Activated T-helper 1 cell treated with anti-CD3 and anti-CD28 coated beads, Interleukin-2, amount 50 U/mL, for 16 hours (primary cell): ENCODE measurements around the gene CNTN2.

ENCODE experiments used
- DNase-seq, 2 donors: peaks; one replicate each; pipeline ENCODE4 v3.0.0-alpha.2; 2020; ENCODE audit warnings: low read depth in 1 of 2, low spot score in 1 of 2

Gene CNTN2

DNA sequence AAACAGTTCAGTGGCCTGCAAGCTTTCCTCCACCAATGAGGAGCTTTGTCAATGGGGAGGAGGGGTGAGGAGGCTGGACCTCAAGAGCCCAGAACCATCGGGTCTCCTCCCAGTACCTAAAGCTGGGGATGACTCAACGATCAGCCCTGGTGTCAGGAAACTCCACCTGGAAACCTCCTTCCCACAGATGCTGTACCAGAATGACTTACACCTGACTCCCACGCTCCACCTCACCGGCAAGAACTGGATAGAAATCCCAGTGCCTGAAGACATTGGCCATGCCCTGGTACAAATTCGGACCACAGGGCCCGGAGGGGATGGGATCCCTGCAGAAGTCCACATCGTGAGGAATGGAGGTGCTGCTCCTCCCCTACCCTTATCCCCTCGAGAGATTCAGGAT lies 29.9 kb downstream of the CNTN2 start:
- DNase-seq: no peak

DNA sequence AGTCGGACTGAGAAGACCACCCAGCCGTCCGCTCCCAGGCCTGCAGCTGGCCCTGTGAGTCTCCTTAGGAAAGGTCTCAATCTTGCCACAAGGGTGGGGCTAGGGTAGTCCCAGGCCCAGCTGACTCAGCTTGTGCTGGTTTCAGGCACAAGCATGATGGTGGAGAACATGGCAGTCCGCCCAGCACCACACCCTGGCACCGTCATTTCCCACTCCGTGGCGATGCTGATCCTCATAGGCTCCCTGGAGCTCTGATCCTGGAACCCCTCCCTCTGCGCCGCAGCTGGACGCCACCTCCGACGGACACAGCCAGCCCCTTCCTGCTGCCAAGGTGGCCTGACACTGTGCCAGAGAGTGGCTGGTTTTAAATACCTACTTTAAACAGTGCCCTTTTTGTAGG lies 30.5 kb downstream of the CNTN2 start:
- DNase-seq: no peak

DNA sequence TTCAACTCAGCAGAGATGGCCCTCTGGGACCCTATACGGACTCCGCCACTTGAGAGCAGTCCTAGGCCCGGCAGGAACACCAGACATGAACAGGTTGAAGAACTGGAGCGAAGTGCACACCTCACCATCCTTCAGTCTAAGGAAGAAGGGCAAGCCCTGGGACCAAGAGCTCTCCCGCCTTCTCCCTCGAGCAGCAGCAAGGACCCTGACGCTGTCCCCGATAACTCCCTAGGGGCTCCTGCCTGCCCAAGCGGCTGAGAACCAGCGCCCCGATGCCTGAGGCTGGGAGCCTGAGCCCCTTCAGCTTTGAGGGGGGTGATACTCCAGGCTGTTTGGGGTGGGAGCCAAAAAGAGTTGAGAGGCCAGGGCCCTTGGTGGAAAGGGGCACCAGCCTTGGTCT lies 31.1 kb downstream of the CNTN2 start:
- no peak for DNase-seq

DNA sequence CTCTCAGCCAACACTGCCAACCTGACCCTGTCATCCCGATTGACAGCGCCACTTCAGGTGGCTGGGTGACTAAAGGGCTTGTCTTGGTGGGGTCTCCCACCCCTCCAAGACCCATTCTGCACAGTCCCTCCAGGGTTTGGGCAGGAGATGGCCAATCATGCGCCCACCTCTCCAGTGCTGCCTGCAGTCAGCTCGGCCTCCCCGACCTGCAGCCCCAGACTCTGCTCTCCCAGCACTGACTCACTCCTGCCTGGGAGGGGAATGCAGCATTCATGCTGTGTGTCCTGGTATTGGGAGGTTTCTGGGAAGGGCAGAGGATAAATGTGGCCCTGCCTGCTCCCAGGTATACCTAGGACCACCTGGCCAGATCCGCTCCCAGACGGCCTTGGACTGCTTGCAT lies 31.5 kb downstream of the CNTN2 start:
- DNase-seq: no peak

DNA sequence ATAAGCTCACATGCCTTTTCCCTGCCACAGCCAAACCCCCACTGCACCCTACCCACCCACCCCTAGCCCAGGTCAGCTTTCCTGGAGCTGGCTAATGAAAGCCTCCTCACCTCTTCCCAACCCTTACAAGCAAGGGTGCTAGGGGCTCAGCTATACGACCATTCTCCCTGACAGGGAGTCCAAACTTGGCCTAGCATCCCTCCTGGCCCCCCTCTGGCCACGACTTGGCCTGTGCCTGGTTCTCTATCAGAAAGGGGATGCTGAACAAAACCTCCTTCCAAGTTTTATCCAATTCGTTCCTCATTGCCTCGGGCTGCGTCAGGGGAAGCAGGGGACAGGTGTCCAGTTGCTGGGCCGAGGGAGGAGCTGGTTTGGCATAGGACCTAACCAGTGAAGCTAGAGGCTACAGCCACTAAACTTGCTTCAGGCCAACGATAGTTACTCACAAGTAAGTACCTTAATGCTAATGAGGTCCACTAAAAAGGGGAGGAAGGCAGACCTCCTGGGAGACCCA lies 32.7 kb downstream of the CNTN2 start:
- DNase-seq: no peak

DNA sequence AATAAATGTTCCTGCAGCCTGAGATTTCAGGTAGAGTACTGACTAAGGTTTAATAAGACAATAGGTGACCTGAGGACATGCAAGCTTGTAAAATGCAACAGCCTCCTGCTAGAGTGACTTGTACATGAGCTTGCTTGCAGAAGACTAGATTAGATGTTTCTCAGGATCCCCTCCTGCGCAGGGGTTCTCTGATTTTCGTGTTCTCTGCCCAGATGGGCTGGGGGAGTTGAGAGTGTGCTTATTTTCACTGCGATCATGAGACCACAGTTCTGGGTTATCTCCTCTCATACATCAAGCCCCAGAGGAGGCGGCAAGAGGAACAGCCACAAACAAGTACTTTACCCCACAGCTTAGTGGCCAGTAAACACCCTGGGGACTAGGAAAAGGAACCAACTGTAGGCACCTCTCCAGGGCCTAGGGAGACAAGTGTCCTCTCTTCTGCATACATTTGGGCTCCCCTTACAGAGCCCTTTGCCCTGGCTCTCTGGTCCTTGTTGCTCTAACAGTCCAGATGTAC lies 33.3 kb downstream of the CNTN2 start:
- DNase-seq: no peak

DNA sequence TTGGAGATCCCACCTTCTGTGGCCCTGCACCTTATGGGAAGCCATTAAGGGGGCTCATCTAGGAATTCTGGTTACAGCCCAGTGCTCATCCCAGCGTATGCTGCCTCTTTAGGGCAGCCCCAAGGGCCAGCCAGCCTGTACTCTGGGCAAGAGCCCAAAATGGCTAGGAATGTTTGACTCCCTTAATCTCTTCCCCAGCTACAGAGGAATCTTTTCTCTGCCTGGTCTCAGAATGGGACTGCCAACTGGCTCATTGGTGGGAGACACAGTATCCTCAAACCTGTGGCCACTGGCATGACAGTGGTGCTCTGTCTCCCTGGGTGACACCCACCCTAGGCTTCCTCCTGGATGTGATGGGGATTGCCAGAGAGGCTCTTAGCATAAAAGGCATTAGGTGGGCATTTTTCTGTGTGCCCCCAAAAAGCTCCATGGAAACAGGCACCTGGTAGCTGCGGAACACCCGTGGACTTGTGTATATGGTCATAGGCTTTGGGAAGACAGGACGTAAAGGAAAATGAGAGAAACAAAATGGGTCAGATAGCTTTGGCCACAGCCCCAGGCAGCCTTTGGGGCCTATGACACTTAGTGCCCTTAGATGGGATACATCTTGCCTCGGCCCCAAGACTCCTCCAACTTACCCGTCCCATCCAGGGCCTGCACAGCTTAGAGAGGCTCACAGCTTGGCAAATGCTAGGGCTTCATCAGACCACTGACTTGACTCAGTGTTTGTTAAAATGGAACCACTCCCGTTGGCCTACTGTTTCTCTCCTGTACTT lies 34.3 kb downstream of the CNTN2 start:
- DNase-seq: no peak

DNA sequence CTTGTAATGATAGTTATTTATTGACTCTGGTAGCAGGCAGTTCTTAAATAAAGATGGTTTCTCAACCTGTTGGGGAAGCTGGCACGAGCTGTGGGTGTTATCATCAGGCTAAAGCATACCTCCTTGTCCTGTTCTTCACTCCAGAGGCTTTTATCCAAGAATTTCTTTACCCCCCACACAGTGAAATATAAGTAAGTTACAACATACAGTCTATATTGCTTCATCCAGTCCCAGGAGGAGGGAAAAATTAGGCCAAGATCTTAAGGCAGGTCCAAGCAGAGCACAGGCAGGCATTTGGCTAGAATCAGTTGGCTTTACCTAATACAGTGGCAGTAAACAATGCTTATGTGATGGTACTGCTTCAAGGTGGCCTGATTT lies 34.9 kb downstream of the CNTN2 start:
- DNase-seq: no peak

DNA sequence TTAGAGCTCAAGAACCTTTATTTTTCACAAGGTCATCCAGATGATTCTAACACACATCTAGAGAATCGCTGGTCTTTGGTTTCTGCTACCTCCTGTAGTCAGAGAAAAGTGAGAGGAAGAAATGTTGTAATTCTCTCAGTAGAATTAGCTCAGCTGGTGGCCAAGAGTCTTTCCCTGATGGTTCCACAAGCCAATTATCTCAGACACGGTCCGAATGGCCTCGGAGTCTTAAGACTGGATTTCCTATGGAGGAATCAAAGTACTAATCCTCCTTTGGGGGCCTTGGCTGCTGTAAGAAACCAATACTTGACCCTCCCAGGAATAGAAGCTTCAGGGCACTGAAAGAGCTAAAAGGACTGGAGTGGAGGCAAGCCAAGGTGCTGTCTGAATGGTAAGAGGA lies 39.4 kb downstream of the CNTN2 start:
- no peak for DNase-seq

DNA sequence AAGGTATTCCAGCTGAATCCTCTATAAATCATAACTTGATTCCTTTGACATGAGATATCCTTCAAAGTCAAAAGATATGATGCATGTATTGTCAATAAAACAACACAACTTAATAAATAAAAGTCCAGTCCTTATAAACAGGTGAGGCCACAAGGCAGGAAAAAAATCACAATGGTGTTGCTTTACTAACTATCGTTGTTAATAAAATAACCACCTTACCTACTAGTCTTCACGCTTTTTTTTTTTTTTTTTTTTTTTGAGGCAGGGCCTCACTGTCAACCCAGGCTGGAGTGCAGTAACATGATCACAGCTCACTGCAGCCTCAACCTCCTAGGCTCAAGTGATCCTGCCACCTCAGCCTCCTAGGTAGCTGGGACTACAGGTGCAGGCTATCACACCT lies 41.3 kb downstream of the CNTN2 start, which contains the start of gene TMEM81:
TMEM81 (minus strand) TSS at position 101 of the 400 bp plus-strand sequence. CDS start 140 bp downstream, outside the sequence.
- DNase-seq: no peak

DNA sequence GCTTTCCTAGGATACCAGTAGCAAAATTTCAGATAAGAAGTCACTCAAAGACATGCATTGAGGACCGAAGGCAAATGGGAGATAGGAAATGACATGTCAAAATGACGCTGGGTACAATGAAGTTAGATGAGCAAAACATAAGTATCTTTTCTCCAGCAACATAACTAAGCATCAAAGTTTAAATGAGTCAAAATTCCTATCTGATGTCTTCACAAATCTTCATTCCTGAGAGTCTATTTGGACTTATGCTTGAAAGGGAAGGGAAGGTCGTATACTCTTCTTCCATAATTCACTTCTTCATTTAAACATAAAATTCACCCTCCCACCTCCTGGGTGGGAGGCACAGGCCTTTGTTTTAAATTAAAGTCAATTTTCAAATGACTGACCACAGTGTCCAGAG lies 45.3 kb downstream of the CNTN2 start:
- DNase-seq: no peak

DNA sequence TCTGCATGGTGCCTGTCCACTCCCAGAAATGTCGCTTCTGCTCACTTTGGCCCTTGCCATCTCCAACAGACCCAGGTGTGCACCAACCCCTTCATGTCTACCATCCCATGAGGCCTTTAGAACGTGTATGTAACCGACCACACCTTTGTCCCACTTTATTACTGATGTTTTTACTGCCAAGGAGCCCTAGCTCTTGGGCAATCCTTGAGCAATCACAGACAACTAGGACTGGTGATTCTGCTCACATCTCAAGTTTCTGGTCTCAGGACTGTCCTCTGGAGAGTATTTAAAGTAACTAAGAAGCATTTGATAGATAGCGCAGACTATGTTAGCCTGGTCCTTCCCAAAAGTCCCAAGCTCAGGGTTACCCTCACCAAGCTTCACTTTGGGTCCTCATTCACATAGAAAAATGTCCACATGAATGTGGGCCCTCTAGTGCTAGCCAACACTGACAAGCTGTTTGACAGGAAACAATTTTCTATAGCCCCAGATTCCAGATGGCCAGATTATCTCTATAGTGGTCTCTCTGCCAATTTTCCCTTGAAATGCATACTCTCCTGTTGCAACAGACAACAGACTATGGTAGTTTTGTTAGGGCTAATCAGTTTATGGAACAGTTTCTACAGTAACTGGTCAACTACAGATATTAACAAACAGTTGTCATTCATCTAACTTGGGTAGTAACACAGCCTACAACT lies 48.2 kb downstream of the CNTN2 start:
- DNase-seq: no peak

DNA sequence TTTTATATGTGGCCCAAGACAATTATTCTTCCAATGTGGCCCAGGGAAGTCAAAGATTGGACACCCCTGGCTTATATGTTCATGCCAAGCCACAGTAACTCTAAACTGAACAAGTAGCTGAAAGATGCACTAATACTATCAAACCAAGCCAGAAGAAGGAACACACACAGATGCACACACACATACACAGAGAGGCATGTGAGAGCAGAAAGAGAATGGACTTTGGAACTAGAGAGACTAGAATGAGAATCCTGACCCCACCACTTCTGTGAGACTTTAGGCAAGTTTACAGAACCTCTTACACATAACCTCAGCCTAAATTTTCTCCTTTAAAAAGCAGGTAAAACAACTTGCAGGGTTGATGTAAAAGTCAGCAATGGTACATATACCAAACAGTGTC lies 52.4 kb downstream of the CNTN2 start:
- DNase-seq: no peak

DNA sequence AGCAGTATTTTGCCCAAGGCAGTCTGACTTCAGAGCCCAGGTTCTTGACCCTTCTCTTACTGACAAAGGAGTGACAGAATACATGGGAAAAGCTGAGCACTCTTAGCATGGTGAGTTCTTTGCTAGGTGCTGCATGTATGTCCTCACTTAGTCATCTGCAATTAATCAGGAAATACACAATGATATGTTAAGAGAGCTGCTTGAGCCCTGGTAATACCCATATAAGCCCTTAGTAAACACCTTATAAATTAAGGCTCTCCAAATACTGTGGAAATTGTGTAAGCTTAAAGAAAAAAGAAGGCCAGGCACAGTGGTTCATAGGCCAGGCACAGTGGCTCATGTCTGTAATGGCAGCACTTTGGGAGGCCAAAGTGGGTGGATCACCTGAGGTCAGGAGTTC lies 55.2 kb downstream of the CNTN2 start:
- no peak for DNase-seq

DNA sequence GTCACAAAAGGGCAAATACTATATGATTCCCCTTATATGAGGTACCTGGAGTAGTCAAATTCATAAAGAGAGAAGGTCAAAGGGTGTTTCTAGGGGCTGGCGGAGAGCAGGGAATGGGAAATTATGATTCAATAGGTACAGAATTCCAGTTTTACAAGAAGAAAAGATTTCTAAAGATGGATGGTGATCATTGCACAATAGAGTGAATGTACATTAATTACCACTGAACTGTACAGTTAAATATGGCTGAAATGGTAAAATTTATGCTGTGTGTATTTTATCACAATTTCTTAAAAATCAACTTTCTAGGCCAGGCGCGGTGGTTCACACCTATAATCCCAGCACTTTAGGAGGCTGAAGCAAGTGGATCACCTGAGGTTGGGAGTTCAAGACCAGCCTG lies 59.4 kb downstream of the CNTN2 start:
- DNase-seq: no peak

DNA sequence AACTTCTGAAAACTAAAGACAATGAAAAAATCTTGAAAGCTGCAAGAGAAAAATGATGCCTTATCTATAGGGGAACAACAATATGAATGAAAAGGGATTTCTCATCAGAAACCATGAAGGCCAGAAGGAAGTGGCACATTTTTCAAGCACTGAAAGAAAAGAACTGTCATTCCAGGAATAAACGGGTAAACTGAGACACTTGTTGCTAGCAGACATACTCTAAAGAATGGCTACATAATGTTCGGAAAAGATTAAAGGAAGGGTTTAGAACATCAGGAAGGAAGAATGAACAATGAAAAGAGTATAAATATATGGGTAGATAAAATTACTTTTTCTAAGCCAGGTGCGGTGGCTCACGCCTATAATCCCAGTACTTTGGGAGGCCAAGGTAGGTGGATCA lies 64.3 kb downstream of the CNTN2 start:
- DNase-seq: no peak

DNA sequence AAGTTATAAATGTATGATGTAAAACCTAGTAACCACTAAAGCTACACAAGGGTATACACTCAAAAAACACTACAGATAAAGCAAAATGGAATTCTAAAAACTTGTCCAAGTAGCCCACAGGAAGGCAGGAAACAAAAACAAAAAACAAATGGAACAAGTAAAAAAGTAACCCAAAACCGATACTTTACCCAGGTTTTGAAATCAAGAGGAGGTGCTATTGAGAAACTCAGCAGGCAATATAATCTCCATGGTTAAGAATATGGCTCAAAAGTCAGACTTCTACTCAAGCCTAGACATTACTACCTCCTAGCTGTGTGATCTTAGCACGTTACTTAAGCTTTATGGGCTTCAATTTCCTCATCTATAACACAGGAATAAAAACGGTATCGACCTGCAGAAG lies 65.5 kb downstream of the CNTN2 start:
- DNase-seq: no peak

DNA sequence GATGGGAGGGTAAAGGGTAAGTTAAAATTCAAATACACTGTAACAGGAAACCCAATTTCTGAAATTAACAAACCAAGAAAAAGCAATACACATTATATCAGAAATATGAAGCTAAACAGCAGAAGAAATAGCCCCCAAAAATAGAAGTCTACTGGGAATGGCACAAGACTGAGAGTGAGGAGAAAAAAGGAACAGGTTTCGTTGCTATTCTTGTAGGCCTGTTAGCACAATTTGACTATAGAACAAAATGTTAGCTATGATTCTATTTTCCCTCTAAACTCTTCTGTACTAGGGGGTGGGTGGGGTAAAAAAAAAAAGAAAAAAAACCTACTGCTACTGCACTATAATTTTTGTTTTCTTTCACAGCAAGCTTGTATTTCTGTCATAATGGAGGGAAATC lies 66.3 kb downstream of the CNTN2 start:
- DNase-seq: no peak

DNA sequence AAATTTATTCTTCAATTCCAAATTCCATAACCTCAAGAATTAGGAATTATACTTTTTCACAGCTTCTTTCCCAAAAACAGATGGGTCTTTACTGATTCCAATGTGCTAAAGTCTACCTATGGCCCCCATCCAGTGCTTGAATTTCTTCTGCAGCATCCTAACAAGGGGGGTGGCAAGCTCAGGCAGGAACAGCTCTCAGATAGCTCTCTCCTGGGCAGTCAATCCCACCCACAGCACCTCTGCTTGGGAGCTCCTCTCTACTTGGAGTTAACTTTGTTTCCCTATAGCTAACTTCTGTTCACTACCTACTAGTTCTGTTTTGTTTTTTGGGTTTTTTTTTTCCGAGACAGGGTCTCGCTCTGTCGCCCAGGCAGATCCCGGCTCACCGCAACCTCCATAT lies 66.7 kb downstream of the CNTN2 start:
- DNase-seq: no peak

DNA sequence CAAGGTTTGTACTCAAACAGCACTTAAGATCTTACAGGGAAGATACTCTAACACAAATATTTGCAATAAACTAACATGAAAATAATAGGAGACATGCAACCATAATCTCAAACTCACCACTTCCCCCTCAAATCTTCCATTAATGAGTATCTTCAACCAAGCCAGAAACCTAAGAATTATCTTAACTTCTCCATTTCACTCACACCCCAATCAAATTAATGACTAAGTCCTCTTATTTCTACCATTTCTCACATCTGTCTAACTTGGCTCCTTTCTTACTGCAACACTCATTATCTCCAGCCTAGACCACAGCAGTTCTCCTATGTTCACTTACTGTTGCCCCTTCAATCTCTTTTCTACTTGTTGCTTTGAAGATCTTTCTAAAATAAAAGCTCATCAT lies 68.3 kb downstream of the CNTN2 start:
- no peak for DNase-seq

DNA sequence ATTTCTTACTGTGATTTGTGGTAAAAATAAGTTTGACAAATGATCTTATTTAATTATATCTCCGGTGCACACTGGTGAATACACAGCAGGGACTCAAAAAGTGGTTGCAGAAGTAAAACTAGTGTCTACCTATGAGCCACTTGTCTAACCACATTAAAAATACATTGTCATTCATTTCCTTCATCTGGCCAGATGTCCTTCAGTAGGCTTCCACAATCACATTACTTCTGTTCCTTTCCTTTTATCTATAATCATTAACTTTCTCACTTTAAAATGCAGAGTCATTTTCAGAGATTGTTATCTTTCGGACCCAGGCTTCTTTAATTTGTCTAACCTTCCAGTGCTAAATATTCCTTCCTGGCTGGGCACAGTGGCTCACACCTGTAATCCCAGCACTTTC lies 75.7 kb downstream of the CNTN2 start:
- DNase-seq: no peak
